Endothelial cell (in vitro differentiated cells): ENCODE data around the gene PLEKHH2. TPM values are rescaled to one million over a fixed set of nuclear protein-coding genes. Genes with fewer than 3 reads are reported as not detected.

Experiments used
- DNase-seq: peaks from one replicate; pipeline ENCODE4 v3.0.0; 2021; ENCODE audit warnings: low spot score
- H3K27ac Mint-ChIP-seq: one replicate; pipeline ENCODE4 v1.8.0; 2021; ENCODE audit warnings: mixed read lengths, inconsistent platforms; ENCODE audit not compliant: unreplicated experiment
- H3K27me3 Mint-ChIP-seq: one replicate; pipeline ENCODE4 v1.8.0; 2021; ENCODE audit warnings: mild to moderate bottlenecking, moderate library complexity, mixed read lengths, inconsistent platforms; ENCODE audit not compliant: unreplicated experiment
- H3K36me3 Mint-ChIP-seq: one replicate; pipeline ENCODE4 v1.8.0; 2021; ENCODE audit warnings: mild to moderate bottlenecking, low read depth, mixed read lengths, inconsistent platforms; ENCODE audit not compliant: unreplicated experiment
- H3K4me1 Mint-ChIP-seq: one replicate; pipeline ENCODE4 v1.8.0; 2021; ENCODE audit warnings: mild to moderate bottlenecking, mixed read lengths, inconsistent platforms; ENCODE audit not compliant: unreplicated experiment
- H3K4me3 Mint-ChIP-seq: one replicate; pipeline ENCODE4 v1.8.0; 2021; ENCODE audit warnings: mild to moderate bottlenecking, mixed read lengths, inconsistent platforms; ENCODE audit not compliant: unreplicated experiment
- H3K9me3 Mint-ChIP-seq: one replicate; pipeline ENCODE4 v1.8.0; 2021; ENCODE audit warnings: mixed read lengths, inconsistent platforms; ENCODE audit not compliant: unreplicated experiment
- total RNA-seq: library from RNA; stranded (reverse); fragmentation: NEBNext Ultra II Directional; extraction: Animal tissue kit (Norgen Biotek cat#: 25700); gene quantifications from one replicate; pipeline ENCODE4 v1.2.1, GENCODE V29; 2021; ENCODE audit not compliant: unreplicated experiment
- TF ChIP-seq, protein P1 (sequence below): fragments of 200-600 bp; sonication (generic); IDR thresholded peaks from one replicate; pipeline ENCODE4 v1.5.0; 2021; ENCODE audit warnings: antibody characterized with exemption; ENCODE audit not compliant: unreplicated experiment

PLEKHH2 gene
- total RNA-seq, 1 donor from 2014 or later = 1.6 TPM

DNA sequence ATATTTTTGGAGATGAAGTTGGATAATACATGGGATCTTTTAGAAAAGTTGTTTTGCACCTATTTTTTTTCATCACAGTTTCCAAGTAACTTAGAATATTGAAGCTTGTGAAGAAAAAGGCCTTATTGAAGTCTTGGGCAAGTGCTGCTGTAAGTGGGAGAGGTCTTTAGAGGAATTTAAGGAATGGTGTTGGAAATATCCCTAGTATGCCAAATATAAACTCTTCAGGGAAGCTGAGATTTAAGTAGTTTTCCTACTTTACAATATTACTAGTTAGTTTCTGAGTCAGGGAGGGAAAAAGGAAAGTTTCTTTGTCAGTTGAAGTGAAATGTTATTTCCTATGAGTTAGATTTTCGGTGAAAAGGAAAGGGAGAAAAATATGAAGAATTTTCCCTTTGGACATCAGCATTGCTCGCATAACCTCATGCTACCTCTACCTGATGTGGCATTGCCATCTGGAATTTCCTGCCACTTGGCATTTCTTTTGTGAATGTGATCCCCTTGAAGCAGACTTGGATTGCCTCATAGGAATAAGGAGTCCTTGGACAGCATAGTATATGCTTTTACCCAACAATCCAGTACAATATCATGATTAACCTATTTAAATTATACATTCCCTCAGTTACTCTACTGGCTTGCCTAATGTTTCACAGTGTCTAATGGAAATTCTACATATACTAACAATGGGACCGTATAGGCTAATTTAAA lies 12.1 kb downstream of the PLEKHH2 start:
- TF ChIP-seq, protein P1, sequence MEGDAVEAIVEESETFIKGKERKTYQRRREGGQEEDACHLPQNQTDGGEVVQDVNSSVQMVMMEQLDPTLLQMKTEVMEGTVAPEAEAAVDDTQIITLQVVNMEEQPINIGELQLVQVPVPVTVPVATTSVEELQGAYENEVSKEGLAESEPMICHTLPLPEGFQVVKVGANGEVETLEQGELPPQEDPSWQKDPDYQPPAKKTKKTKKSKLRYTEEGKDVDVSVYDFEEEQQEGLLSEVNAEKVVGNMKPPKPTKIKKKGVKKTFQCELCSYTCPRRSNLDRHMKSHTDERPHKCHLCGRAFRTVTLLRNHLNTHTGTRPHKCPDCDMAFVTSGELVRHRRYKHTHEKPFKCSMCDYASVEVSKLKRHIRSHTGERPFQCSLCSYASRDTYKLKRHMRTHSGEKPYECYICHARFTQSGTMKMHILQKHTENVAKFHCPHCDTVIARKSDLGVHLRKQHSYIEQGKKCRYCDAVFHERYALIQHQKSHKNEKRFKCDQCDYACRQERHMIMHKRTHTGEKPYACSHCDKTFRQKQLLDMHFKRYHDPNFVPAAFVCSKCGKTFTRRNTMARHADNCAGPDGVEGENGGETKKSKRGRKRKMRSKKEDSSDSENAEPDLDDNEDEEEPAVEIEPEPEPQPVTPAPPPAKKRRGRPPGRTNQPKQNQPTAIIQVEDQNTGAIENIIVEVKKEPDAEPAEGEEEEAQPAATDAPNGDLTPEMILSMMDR = no peak
- no peaks in the 10 kb centered on the region for H3K9me3 Mint-ChIP-seq
- no peaks in the 10 kb centered on the region for H3K36me3 Mint-ChIP-seq
- H3K4me3 Mint-ChIP-seq = no peak overlapping the region
- no peak overlapping the region for H3K27ac Mint-ChIP-seq
- no peak for DNase-seq
- no peaks in the 10 kb centered on the region for H3K27me3 Mint-ChIP-seq
- H3K4me1 Mint-ChIP-seq = no peaks in the 10 kb centered on the region

DNA sequence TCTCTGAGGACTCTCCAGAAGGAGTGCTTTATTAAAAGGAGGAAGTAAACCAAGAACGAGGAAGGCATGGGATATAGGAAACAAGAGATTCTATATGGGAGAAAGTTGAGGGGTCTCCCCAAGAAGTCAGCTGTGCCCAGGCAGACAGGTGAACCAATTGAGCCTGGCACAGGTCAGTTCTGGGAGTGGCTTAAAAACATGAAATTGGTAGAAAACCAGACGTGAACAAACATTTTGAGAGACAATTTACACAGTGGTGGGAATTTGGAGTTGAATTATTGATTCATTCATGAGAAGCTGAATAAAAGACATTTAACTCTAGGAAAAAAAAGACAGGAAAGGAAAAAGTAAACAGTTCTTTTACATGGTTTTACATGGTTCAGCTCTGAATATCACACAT lies 16.4 kb downstream of the PLEKHH2 start:
- Mint-ChIP-seq H3K4me3 (no peak overlapping the region), H3K27ac (no peak overlapping the region), H3K9me3 (no peaks in the 10 kb centered on the region), H3K27me3 (no peaks in the 10 kb centered on the region), H3K4me1 (no peaks in the 10 kb centered on the region), H3K36me3 (no peaks in the 10 kb centered on the region)
- no peak for DNase-seq
- TF ChIP-seq, protein P1 = no peak

DNA sequence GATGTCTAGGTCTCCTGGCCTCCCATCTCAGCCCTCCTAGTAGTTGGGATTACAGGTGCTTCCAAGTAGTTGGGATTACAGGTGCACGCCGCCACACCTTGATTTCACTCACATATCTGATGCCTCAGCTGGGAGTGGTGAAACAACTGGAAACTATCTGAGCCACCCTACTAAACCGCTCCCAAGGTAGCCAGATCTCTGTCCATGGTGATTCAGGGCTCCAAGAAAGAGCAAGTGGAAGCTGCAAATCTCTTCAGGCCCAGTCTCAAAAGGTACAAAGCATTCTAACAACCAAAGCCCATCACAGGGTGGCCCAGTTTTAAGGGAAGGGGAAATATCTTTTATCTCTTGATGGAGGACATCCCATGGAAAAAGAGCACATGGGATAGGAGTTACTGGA lies 20.2 kb downstream of the PLEKHH2 start:
- DNase-seq = no peak
- Mint-ChIP-seq H3K4me1 (no peaks in the 10 kb centered on the region), H3K36me3 (no peaks in the 10 kb centered on the region), H3K27ac (no peak overlapping the region), H3K9me3 (no peaks in the 10 kb centered on the region), H3K4me3 (no peak overlapping the region), H3K27me3 (no peaks in the 10 kb centered on the region)
- TF ChIP-seq, protein P1 = no peak

DNA sequence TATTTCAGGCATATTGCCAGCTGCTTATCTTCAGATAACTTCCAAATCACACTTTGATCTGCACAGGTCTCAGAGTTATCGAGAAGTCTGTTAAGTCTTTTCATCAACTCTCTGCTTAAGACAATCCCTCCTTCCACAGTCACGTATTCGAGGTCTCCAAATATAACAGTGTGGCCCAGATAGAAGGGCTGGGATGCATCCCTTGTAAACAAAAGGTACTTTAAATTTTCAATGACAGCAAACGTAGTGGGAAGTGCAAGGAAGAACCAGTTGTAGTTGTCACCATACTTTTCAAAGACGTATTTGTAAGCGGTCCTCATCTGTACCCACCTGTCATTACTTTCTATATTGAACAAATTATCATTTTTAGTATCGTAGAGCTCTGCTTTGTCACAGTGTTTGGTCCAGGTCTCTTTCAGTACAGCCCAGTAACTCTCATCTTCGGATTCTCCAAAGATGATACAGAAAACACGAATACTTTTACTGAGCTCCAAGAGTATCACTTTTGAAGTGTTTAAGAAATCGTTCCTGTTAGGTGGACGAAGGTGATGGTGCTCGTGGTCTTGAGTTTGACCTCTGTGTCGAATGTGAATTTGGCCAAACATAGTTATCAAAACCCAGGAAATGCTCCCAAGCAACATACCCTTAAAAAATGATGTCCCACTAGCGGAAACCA lies 38.7 kb downstream of the PLEKHH2 start:
- Mint-ChIP-seq H3K9me3 (no peaks in the 10 kb centered on the region), H3K36me3 (peaks cover 2% of the 10 kb centered on the region), H3K27ac (no peak overlapping the region), H3K27me3 (peaks cover 2% of the 10 kb centered on the region), H3K4me3 (no peak overlapping the region), H3K4me1 (no peaks in the 10 kb centered on the region)
- no peak for DNase-seq
- TF ChIP-seq, protein P1 = no peak
